NCI-H82 treated with DMSO at 0.1 percent for 48 hours (cell line): Measurements from ENCODE around the gene DPY19L3.
"Not testable (repeated sequence)": the region's sequence is repeated elsewhere in the genome, so short reads cannot be mapped to it uniquely, and the experiment has no call there.

Source experiments
- DNase-seq: peaks from one replicate; lab custom pipeline; 2025; ENCODE audit not compliant: unreplicated experiment; lab: John Stamatoyannopoulos, UW

DPY19L3 gene

DNA sequence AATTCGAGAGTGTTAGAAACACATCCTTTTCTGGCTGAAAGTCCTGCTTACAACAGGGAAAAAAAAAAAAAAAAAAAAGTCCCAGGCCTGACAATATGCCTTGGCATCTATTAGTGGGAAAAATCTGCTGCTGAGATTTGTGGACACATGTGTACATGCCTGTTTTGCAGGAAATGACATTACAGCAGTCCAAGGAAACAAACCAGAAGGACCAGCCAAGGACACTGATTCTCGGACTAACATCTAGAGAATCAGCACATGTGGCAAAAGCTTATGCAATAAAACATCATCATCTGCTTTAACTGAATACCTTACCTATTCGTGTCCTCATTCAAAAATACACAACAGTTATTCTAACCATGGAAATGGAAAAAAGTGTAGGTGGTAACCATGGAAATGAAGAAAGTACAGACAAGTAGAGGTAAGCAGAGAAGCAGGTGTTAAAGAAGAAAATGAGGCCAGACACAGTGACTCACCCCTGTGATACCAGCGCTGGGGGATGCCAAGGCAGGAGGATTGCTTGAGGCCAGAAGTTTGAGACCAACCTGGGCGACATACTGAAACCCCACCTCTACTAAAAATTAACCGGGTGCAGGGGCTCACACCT lies 9.4 kb upstream of the DPY19L3 start:
- DNase-seq: no peak

DNA sequence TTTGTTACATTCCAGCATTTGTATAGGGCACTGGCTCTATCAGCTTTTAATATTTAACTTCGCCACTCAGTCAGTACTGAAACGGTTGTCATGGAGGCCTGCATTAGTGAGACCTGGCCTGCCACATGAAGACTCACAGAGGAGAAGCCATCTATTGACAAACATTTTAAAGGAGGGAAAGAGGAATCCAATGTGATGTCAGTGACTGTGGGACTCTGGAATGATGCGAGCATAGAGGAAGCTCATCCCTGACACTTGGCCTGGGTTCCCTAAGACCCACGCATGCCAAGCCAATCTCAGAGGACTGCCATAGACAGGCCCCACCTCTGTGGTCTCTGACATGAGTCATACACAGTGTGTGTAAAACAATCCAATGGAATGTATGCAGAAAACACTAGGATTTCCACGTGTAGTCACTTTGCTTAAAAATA lies 7.9 kb upstream of the DPY19L3 start:
- DNase-seq: no peak

GRCh38 chr19:32401992-32402391 lies 3.6 kb upstream of the DPY19L3 start:
- DNase-seq: no peak

DNA sequence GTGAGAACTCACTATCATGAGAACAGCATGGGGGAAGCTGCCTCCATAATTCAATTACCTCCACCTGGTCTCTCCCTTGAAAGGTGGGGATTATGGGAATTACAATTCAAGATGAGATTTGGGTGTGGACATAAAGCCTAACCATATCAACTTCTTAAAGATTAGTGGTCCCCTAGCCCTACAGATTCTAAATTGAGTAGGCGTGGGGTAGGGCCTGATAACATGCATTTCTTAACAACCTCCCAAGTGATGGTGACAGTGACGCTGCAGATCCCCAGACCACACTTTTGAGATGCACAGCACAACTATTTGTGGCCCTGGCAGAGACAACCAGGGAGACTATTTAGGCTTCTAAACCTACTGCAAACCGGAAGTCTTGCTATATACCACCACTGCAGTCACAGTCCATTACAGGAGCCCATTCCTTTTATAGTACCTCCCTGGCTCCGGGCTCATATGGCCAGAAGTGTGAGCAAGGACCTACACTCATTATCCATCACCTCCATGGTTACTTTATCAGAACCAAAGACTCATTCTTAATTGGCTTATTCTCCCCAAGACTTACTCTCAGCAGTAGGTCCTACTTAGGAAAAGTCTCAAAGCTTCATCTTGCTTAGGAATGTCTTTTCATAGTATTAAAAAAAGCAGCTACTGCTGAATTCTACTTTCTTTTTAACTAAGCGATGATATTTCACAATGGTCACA lies 2.1 kb upstream of the DPY19L3 start:
- DNase-seq: peak; percentile 89

DNA sequence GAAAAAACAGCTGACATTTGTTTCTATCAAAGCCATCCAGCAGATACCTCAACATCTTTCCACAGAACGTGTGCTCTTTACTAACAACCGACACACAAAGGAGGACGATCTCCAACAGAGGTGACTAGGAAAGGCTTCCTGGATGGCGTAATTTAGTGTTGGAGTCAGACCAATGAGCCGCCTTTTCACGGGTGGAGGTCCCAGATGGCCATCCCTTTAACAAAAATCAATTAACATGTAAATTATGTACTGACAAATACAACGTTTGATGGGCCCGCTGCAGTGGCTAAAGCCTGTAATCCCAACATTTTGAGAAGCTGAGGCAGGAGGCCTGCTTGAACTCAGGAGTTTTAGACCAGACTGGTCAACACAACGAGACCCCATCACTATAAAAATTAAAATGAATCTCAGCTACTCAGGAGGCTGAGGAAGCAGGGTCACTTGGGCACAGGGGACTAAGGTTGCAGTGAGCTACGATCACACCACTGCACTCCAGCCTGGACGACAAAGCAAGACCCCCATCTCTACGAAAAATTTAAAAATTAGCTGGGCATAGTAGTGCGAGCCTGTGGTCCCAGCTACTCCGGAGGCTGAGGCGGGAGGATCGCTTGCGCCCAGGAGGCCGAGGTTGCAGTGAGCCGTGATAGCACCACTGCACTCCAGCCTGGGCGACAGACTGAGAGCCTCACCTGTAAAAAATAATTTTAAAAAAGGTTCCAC lies 1.2 kb upstream of the DPY19L3 start:
- DNase-seq: no peak

DNA sequence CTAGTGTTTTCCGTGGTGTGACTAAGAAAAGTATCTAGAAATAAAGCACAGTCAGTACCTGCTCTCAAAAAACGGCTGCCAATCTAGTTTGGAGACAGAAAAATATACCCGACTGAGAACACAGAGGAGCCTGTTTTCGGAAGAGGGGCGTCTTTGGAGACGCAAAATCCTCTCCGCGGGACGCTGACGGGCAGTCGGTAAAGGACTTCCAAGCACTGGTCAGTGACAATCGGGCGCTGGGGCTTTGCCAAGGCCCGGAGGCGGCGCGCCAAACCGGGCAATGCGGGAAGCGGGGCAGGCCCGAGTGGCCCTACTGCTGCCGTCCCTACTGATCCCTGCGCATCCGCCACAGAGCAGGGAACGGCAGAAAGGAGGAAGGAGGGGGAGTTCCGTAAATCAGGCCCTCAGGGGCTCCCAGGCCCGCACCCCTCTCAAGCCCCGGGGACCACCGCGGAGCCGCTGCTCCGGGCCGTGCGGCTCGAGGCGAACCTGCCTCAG lies 588 bp upstream of the DPY19L3 start:
- no peak for DNase-seq

GRCh38 chr19:32406161-32407003 lies 812 bp downstream of the DPY19L3 start:
- DNase-seq: no peak

DNA sequence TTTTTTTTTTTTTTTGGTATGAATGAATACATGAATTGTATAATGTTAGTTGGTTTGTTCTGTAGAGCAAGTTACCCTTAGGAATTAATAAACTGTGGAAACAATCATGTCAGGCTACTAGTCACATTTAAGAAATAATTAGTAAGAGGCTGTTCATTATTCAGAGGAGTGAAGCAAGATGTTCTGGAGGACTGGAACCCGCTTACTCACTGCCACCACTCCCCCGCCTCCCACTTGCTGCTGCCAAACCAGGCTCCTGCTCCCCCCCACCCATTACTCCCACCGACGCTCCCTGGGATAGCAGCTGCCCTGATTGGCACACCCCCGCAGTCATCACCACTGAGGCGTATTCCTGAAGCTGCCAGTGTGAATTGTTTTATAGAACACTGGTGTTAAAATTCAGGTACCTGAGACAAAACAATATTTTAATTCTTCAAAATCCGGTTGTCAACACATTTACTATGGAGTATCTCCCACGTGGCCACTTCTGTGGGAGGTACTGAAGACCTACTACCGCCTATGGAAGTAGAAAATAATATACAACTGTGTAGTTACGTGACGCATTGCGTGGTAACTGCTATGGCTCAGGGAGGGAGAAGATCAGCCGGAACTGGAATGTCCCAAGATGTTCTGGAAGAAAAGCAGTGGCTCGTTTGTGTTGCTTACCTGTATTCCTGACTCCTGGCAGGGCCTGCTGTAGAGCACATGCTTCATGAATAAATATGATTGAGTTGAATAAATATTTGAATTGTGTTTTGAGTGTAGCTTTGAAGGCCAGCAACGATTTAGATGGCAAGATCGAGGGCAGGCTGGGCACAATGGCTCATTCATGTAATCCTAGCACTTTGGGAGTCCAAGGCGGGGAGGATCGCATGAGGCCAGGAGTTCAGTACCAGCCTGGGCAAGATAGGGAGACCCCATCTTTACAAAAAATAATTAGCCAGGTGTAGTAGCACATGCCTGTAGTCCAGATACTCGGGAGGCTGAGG lies 1.7 kb downstream of the DPY19L3 start:
- DNase-seq: no peak

DNA sequence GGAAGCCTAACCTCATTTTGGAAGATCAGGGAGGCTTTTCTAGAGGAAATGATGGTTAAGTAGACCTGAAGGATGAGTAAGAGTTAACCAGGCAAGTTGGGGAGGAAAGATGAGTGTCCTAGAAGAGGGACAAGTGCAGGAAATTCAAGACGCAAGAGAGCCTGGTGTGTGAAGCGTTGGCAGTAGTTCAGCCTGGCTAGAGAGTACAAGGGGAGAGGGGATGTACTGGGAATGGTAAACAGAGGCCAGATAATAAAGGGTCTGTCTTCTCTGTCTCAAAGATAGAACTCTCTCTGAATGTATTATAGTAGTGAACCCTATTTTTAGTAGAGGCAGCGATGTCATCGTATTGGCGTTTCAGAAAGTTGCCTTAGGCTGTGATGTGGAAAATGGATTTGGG lies 9.7 kb downstream of the DPY19L3 start:
- no peak for DNase-seq

DNA sequence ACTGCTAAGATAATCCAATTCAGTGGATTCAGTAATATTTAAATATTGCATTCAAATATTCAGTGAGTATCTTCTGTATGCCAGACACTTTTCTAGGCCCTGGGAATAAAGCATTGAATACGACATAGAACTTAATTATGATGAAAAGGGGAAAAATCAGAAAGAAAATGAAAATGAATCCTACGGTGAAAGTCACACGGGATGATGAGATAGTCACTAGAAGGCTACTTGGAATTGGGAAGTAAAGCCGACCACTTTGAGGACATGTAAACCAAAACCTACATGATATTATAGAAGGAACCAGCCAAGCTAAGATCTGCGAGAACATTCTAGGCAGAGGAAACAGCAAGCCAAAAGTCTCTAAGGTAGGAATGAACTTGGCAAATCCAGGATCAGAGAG lies 10.1 kb downstream of the DPY19L3 start:
- no peak for DNase-seq

DNA sequence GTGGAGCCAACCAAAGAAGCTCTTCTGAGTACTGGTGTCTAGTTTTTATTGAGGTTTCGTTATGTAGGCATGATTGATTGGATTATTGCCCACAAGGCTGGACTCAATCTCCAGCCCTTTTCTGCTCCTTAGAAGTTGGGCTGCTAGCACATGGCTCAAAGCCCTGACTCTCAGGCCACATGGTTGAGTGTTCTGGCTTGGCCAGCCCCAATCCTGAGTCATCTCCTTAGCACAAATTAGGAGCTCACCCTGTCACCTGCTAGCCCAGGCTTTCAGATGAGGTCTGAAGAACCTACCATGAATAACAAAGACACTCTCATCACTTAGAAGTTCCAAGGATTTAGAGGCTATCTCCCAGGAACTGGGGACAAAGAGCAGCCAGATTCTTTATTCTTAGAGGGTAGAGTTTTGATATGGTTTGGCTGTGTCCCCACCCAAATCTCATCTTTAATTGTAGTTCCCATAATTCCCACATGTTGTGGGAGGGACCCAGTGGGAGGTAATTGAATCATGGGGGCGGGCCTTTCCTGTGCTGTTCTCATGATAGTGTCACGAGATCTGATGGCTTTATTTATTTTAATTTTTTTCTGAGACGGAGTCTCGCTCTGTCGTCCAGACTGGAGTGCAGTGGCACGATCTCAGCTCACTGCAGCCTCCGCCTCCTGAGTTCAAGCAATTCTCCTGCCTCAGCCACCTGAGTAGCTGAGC lies 11.3 kb downstream of the DPY19L3 start:
- no peak for DNase-seq

GRCh38 chr19:32418155-32418554 lies 12.6 kb downstream of the DPY19L3 start:
- no peak for DNase-seq

GRCh38 chr19:32421589-32422361 lies 16.2 kb downstream of the DPY19L3 start:
- DNase-seq: no peak

GRCh38 chr19:32422435-32422834 lies 16.9 kb downstream of the DPY19L3 start:
- DNase-seq: no peak

- DNase-seq: not testable (repeated sequence)
These were observed 18.4 kb downstream of the DPY19L3 start for GRCh38 chr19:32423944-32424343.

GRCh38 chr19:32427536-32427935 lies 22.0 kb downstream of the DPY19L3 start:
- DNase-seq: no peak

DNA sequence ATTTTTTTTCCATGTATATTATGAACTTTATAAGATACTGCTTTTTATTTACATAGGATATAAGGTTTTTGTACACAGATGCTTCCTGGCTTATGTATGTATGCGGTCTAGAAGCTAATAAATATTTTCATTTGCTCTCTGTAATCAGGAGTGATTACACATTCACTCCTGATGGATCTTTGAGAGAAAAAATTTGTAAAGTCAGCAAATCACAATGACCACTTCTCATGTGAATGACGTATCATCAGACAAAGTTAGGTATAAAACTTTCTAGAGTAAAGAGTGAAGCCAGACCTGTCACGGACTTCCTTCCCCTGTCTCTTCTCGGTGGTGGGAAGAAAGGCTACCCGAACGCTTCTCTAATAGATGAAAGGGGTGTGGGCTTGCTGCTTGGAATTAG lies 31.1 kb downstream of the DPY19L3 start:
- DNase-seq: no peak

DNA sequence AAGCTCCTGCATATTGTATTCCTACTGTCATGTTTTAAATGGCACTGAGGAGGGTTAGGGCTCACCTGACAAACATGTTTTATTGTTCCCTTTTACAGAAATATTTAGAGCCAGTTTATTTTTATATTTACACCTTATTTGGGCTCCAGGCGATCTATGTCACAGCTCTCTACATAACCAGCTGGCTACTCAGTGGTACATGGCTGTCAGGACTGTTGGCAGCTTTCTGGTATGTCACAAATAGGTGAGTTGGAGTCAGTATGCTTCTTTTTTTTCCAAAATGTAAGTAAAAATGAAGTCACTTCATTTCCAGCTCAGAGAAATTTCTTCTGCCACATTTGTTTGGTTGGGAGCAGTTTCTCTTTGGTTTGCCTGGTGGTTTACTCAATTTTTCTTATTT lies 31.5 kb downstream of the DPY19L3 start:
- no peak for DNase-seq

- no peak for DNase-seq
These were observed 33.2 kb downstream of the DPY19L3 start for GRCh38 chr19:32438751-32439150.
